Measurements from ENCODE around the gene SLC19A1. TPM values are rescaled to one million over a fixed set of nuclear protein-coding genes. Genes with fewer than 3 reads are reported as not detected.
A peak's percentile ranks its signal among the peaks of the same experiment; 100 is the strongest.

The SLC19A1 gene
- polyA plus RNA-seq, 1 of the 3 experiments (the other 2 are of a cell fraction) = 15.0 TPM

DNA sequence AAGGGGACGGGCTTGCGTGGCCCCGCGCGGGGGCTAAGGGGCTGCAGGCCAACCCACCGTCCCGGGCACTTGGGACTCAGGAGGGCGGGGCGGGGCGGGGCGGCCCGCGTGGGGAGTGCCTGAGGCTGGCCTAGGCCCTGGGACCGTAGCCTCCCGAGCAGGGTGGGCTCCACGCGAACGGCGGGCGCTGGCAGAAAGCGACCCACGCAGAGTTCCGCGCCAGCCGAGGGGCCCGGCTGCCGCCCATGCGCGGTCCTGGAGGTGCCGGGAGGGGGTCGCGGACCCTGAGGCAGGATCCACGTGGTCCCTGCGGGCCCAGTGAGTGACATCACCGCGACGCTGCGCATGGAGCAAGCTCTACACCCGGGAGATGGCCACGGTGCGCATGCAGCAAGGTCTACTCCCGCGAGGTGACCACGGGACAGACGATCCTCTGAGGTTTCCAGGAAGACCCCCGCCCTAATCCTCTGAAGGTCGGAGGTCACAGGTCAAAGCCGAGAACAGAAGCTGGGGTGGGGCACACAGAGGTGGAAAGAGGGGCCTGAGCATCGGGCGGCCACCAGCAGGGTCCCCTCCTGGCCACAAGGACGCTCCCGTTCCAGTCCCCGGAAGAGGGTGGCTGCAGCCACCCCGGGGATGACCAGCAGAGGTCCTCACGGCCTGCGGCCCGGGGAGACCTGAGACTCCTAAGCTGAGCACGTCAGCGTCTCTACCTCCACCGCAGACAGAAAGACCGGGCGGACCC, 13.5 kb upstream of the SLC19A1 start:
- H3K9me2 ChIP-seq = no peaks in the 10 kb centered on the region
- TF ChIP-seq USF1 (IDR thresholded peaks at IDR 0.05; ENCODE audit: borderline replicate concordance, low read depth) (peak; percentile 33; the same call in 1 of the 2 replicates), NRF1 (IDR thresholded peaks at IDR 0.05; ENCODE audit: low read depth, low read length) (peak; percentile 53), GABPA (IDR thresholded peaks at IDR 0.05; ENCODE audit: low read depth) (no peak), MAX (IDR thresholded peaks at IDR 0.05; ENCODE audit: low read depth) (peak; percentile 95), ELF1 (IDR thresholded peaks at IDR 0.05) (peak; percentile 81), EZH2phosphoT487 (IDR thresholded peaks at IDR 0.05; ENCODE audit: borderline replicate concordance, low read depth) (no peak), RFX5 (IDR thresholded peaks at IDR 0.05; ENCODE audit: low read length) (no peak), FOSL2 (IDR thresholded peaks at IDR 0.05; ENCODE audit: borderline replicate concordance, low read depth) (no peak), POLR2AphosphoS5 (IDR thresholded peaks at IDR 0.05; ENCODE audit: low read depth, low read length) (no peak), USF2 (IDR thresholded peaks at IDR 0.05; ENCODE audit: borderline replicate concordance, low read depth, low read length) (no peak), EP300 (IDR thresholded peaks at IDR 0.05; ENCODE audit: borderline replicate concordance in 1 of 2, low read depth in 1 of 2, low read length in 1 of 2) (peak in 1 of 2 experiments; percentile 13; a peak in 1 of 4 replicates), RAD21 (IDR thresholded peaks at IDR 0.05; ENCODE audit: low read length) (peak; percentile 95), CTCF (IDR thresholded peaks at IDR 0.05) (peak; percentile 91), JUND (IDR thresholded peaks at IDR 0.05) (no peak), FOXM1 (IDR thresholded peaks at IDR 0.05; ENCODE audit: low read depth) (no peak), SMC3 (IDR thresholded peaks at IDR 0.05; ENCODE audit: low read depth, low read length) (peak; percentile 93), SIN3A (IDR thresholded peaks at IDR 0.05; ENCODE audit: borderline replicate concordance, low read depth, low read length) (0 out of 2 replicates have a peak, but pooled peaks have one; percentile 69), CHD2 (IDR thresholded peaks at IDR 0.05; ENCODE audit: low read length, partially characterized antibody) (peak; percentile 18), ZBTB33 (IDR thresholded peaks at IDR 0.05; ENCODE audit: borderline replicate concordance, low read depth) (no peak), MXI1 (IDR thresholded peaks at IDR 0.05; ENCODE audit: low read depth, low read length) (peak; percentile 87), PBX3 (IDR thresholded peaks at IDR 0.05) (no peak), FOXJ3 (CRISPR knock-in tag; IDR thresholded peaks at IDR 0.05) (peak; percentile 40; the same call in 1 of the 2 replicates), RCOR1 (IDR thresholded peaks at IDR 0.05; ENCODE audit: low read length) (no peak; the same call in 1 of the 2 replicates), RXRA (IDR thresholded peaks at IDR 0.05; ENCODE audit: borderline replicate concordance, low read depth) (no peak), NFIC (IDR thresholded peaks at IDR 0.05; ENCODE audit: borderline replicate concordance) (no peak), MEF2A (IDR thresholded peaks at IDR 0.05; ENCODE audit: borderline replicate concordance, low read depth) (no peak), YY1 (IDR thresholded peaks at IDR 0.05; ENCODE audit: low read depth) (no peak)

More for the DNA sequence above, 13.5 kb upstream of the SLC19A1 start:
- H2AFZ ChIP-seq (ENCODE audit: low read depth) = peak overlapping the region; percentile 86; the same call in 1 of the 2 replicates
- peak overlapping the region; percentile 98 for H3K4me2 ChIP-seq
- 5% methylated on average over 16 of the region's 62 CpGs for WGBS (ENCODE audit: low lambda C conversion rate)
- peaks cover 6% of the 10 kb centered on the region for H3F3A ChIP-seq (replicated peaks; ENCODE audit: insufficient read depth)
- peak; percentile 98 for DNase-seq
- H4K20me1 ChIP-seq (ENCODE audit: insufficient read depth) = no peaks in the 10 kb centered on the region
- H3K9me3 ChIP-seq = no peaks in the 10 kb centered on the region
- H3K4me3 ChIP-seq (ENCODE audit: low read depth in 2 of 2, low read length in 1 of 2) = peak overlapping the region; percentile 58 to 70
- no peaks in the 10 kb centered on the region for H3K36me3 ChIP-seq (replicated peaks in 1 of 2; ENCODE audit: control insufficient read depth in 1 of 2, insufficient read depth in 2 of 2, low read length in 1 of 2)
- H3K79me2 ChIP-seq (ENCODE audit: insufficient read depth) = no peaks in the 10 kb centered on the region
- ChIA-PET POLR2A (interaction anchor here (0.6 to 2.2 kb wide), 17 partner anchors 12 to 672 kb away, joined by 3 to 18 read pairs (median 4); no protein-coding TSS in a partner anchor), CTCF (interaction anchor here (0.6 to 7.4 kb wide), 79 partner anchors 9 to 683 kb away, joined by 3 to 135 read pairs (median 5); no protein-coding TSS in a partner anchor)
- H3K4me1 ChIP-seq (ENCODE audit: control insufficient read depth in 1 of 2, insufficient read depth in 2 of 2, low read depth in 1 of 2, low read length in 1 of 2) = peaks cover 0 to 18% of the 10 kb centered on the region in 2 experiments; a peak in 1 of 4 replicates
- H3K27me3 ChIP-seq (ENCODE audit: insufficient read depth) = no peaks in the 10 kb centered on the region
- peak overlapping the region; percentile 71 for H3K9ac ChIP-seq
- peak overlapping the region; percentile 67 to 85 for H3K27ac ChIP-seq (ENCODE audit: low read depth in 2 of 2, low read length in 1 of 2)

Data from SK-N-SH (cell line).